ENCODE measurements around the gene CYP4Z1.
"Not testable (repeated sequence)": the region's sequence is repeated elsewhere in the genome, so short reads cannot be mapped to it uniquely, and the experiment has no call there.

GRCh38 chr1:47121039-47121438, 54.0 kb downstream of the CYP4Z1 start:
- not testable (repeated sequence) for TF ChIP-seq POLR2A (IDR thresholded peaks at IDR 0.05; ENCODE audit: low read depth); CTCF (IDR thresholded peaks at IDR 0.05); POLR2AphosphoS5 (IDR thresholded peaks at IDR 0.05); EP300 (IDR thresholded peaks at IDR 0.05)
